Erythroblast (primary cell): ENCODE measurements around the gene TMEM131.
"Not testable (repeated sequence)": the region's sequence is repeated elsewhere in the genome, so short reads cannot be mapped to it uniquely, and the experiment has no call there.

ENCODE experiments used
- GATA1 ChIP-seq: IDR thresholded peaks from 2 replicates; pipeline ENCODE4 v1.6.1; 2011; ENCODE audit warnings: low read depth, mild to moderate bottlenecking, control low read depth, low read length, moderate library complexity
- POLR2A ChIP-seq: IDR thresholded peaks from 2 replicates; pipeline ENCODE4 v1.6.1; 2011; ENCODE audit warnings: mild to moderate bottlenecking, low read length

GRCh38 chr2:97846716-97847115 is 149.0 kb downstream of the TMEM131 start:
- not testable (repeated sequence) for TF ChIP-seq POLR2A, GATA1
